Measurements from ENCODE around the gene PPP4C. TPM values are rescaled to one million over a fixed set of nuclear protein-coding genes. Genes with fewer than 3 reads are reported as not detected.

The PPP4C gene
- total and polyA plus RNA-seq, 2 of the 8 experiments (the other 6 are each of a cell fraction or from before 2014, with no cell fraction given) = 148 to 298 TPM

GRCh38 chr16:30088832-30089624 is 13.2 kb downstream of the PPP4C start:
- peaks cover 3 to 19% (median 11%) of the 10 kb centered on the region in 4 experiments; a peak in 7 of 8 replicates for H3K36me3 ChIP-seq (ENCODE audit: control insufficient read depth in 2 of 4, insufficient read depth in 4 of 4, low read length in 3 of 4)
- H3K56ac ChIP-seq (replicated peaks; ENCODE audit: insufficient read length, low read depth, low read length) = no peak overlapping the region
- H3K4ac ChIP-seq (replicated peaks; ENCODE audit: insufficient read length, low read depth, low read length) = no peak overlapping the region
- WGBS, 2 experiments (ENCODE audit: extremely low coverage in 1 of 2, insufficient coverage in 1 of 2, insufficient read length in 1 of 2, insufficient replicate concordance in 2 of 2, low coverage in 1 of 2, low lambda C conversion rate in 2 of 2, missing lambda C conversion rate in 1 of 2) = 91% methylated on average over 19 of the region's 22 CpGs; no CpG with 5 or more reads in 1 of the 2 experiments
- H2AFZ ChIP-seq (ENCODE audit: low read length) = no peak overlapping the region
- peaks cover 0 to 4% (median 3%) of the 10 kb centered on the region in 4 experiments; a peak in 4 of 7 replicates for H3K4me1 ChIP-seq (replicated peaks in 1 of 4; ENCODE audit: control insufficient read depth in 3 of 4, insufficient read depth in 4 of 4, low read length in 3 of 4)
- H2BK12ac ChIP-seq (ENCODE audit: low read depth, low read length) = no peak overlapping the region
- H4K91ac ChIP-seq (replicated peaks; ENCODE audit: insufficient read length, low read length) = no peak overlapping the region
- no peak for FAIRE-seq
- H4K5ac ChIP-seq (ENCODE audit: insufficient read length, low read depth, low read length) = no peak overlapping the region
- H3K27me3 ChIP-seq (replicated peaks in 1 of 4; ENCODE audit: control insufficient read depth in 3 of 4, extremely low read depth in 1 of 4, insufficient read depth in 3 of 4, low read length in 3 of 4) = peaks cover 0 to 3% (median 0%) of the 10 kb centered on the region in 4 experiments; a peak in 1 of 7 replicates
- no peak overlapping the region for H3K23ac ChIP-seq (ENCODE audit: insufficient read length)
- ChIA-PET CTCF (ENCODE audit: partially characterized antibody) (interaction anchor here (3.7 to 7.7 kb wide), 2 partner anchors 8 to 23 kb away, joined by 46 to 90 read pairs; partner anchors contain the start of gene GDPD3), POLR2A (ENCODE audit: partially characterized antibody) (interaction anchor here (9.3 to 14.0 kb wide), 2 partner anchors 16 to 19 kb away, joined by 169 to 353 read pairs; partner anchors contain the start of genes ALDOA, GDPD3 and PPP4C)
- peaks cover 0 to 4% of the 10 kb centered on the region in 2 experiments for H4K20me1 ChIP-seq (replicated peaks in 1 of 2; ENCODE audit: control insufficient read depth in 1 of 2, insufficient read depth in 2 of 2, low read length in 2 of 2)
- peaks cover 12% of the 10 kb centered on the region; the same call in 1 of the 2 replicates for H3K23me2 ChIP-seq (ENCODE audit: low read depth, low read length)
- H3K4me3 ChIP-seq (ENCODE audit: extremely low read depth in 1 of 4, insufficient read depth in 2 of 4, low read depth in 3 of 4, low read length in 4 of 4) = no peak overlapping the region
- no peak overlapping the region for H2AK5ac ChIP-seq (ENCODE audit: low read depth, low read length)
- no peaks in the 10 kb centered on the region for H3K9me3 ChIP-seq (ENCODE audit: insufficient read depth in 2 of 2, low read depth in 1 of 2, low read length in 1 of 2)
- H2BK120ac ChIP-seq (replicated peaks; ENCODE audit: low read depth, low read length) = no peak overlapping the region
- H3K4me2 ChIP-seq (ENCODE audit: insufficient read depth in 1 of 2, low read depth in 2 of 2, low read length in 2 of 2) = no peak overlapping the region
- no peak overlapping the region for H2BK15ac ChIP-seq (ENCODE audit: low read length)
- no peak overlapping the region for H3K9ac ChIP-seq (replicated peaks in 1 of 4; ENCODE audit: extremely low read depth in 1 of 4, low read depth in 3 of 4, low read length in 3 of 4)
- H2BK20ac ChIP-seq (ENCODE audit: low read length) = no peak overlapping the region
- no peak overlapping the region for H3K18ac ChIP-seq (ENCODE audit: extremely low read depth, low read length)
- no peaks in the 10 kb centered on the region for H3K79me1 ChIP-seq (ENCODE audit: low read depth, low read length)
- no peak overlapping the region for H4K8ac ChIP-seq (ENCODE audit: extremely low read depth, insufficient read depth, low read length)
- no peak overlapping the region for H3K27ac ChIP-seq (ENCODE audit: low read depth, low read length)
- no peak for DNase-seq (ENCODE audit: low read depth in 1 of 2, low spot score in 2 of 2)
- H3K79me2 ChIP-seq (ENCODE audit: control insufficient read depth in 1 of 2, insufficient read depth in 2 of 2, low read length in 2 of 2) = no peaks in the 10 kb centered on the region
- no peak overlapping the region for H3K14ac ChIP-seq (ENCODE audit: insufficient read length)
- H2BK5ac ChIP-seq (ENCODE audit: low read depth, low read length) = 0 out of 2 replicates have a peak overlapping the region, but pooled peaks have one; percentile 16
- TF ChIP-seq ASH2L (IDR thresholded peaks at IDR 0.05; ENCODE audit: low read length) = no peak
- TF ChIP-seq KDM1A (IDR thresholded peaks at IDR 0.05; ENCODE audit: borderline replicate concordance, low read length) = no peak
- TF ChIP-seq, protein P1, sequence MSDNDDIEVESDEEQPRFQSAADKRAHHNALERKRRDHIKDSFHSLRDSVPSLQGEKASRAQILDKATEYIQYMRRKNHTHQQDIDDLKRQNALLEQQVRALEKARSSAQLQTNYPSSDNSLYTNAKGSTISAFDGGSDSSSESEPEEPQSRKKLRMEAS (IDR thresholded peaks at IDR 0.05) = no peak
- TF ChIP-seq CTBP2 (IDR thresholded peaks at IDR 0.05; ENCODE audit: borderline replicate concordance, insufficient read depth, insufficient read length, low read length) = no peak
- no peak for TF ChIP-seq YY1 (IDR thresholded peaks at IDR 0.05; ENCODE audit: low read depth, low read length)
- no peak for TF ChIP-seq POU5F1 (IDR thresholded peaks at IDR 0.05; ENCODE audit: low read depth, low read length)
- TF ChIP-seq TAF7 (optimal IDR thresholded peaks at IDR 0.05; ENCODE audit: borderline replicate concordance, low read depth, low read length) = no peak
- TF ChIP-seq SIRT6 (IDR thresholded peaks at IDR 0.05; ENCODE audit: low read length) = no peak
- TF ChIP-seq ATF3 (IDR thresholded peaks at IDR 0.05; ENCODE audit: insufficient read depth, low read depth, low read length) = no peak
- TF ChIP-seq GABPA (IDR thresholded peaks at IDR 0.05; ENCODE audit: borderline replicate concordance, insufficient read depth, low read length) = no peak
